AG20443 (cell line): ENCODE data around the gene OR2A5.
"Not testable (repeated sequence)": the region's sequence is repeated elsewhere in the genome, so short reads cannot be mapped to it uniquely, and the experiment has no call there.

ENCODE experiments used
- DNase-seq: peaks from one replicate; pipeline ENCODE4 v3.0.0; 2012; ENCODE audit warnings: low spot score, mixed read lengths

OR2A5 gene

DNA sequence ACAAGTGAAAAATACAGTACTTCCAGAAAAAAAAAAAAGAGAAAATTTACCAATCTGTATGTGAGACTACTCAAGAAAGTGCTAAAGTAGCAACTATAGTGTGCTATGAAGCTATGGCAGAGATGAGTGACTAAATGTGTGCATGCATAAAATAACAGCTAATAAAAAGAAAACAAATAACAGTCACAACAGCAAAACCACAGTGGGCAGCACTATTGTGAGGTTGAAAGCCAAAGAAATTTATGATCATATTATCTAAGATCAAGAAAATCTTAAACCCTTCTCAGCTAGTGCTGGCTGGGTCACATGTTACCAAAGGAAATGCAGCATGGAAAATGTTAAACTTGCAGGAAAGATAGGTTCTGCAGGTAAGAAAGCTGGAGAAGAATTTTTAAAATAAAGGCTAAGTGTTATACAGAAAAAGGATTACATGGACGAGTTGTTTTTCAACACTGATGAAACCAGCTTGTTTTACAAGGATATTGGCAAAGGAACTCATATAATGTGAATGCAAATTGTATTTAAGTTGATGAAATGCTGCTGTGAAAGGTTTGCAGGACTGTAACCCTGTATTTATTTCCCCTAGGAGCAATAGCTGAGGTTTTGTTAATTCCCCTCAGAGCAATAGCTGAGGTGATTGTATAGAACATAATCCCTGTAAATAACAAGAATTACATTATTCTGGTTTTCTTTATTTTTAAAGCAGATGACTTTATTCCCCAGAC, 15.6 kb upstream of the OR2A5 start:
- DNase-seq, result no peak

GRCh38 chr7:144035385-144035784, 13.4 kb upstream of the OR2A5 start:
- no peak for DNase-seq

DNA sequence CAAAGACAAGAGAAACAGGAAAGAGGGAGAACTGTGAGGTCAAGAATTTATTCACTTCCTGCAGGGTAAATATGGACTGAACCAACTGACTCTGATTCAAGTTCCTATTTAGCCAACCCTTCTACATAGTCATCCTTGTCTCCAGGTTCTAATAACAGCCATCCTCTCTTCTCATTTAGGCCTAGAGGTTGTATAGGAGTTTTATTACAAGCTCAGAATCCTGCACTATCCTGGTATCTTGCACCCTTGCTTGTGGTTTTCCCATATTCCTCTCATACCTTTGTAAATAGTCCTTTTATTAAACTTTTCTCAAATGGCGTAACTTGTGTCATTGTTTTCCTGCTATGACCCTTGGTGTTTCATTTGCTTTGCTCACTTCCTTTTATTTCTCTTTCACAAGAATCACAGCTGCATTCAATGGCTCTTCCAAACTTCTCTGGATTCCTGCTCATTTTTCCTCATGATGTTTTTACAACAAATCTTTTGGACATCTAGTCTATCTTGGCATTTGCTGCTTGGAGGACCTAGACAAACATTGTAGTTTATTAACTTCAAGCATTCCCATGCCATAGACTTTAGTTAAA, 12.4 kb upstream of the OR2A5 start:
- DNase-seq, result no peak

DNA sequence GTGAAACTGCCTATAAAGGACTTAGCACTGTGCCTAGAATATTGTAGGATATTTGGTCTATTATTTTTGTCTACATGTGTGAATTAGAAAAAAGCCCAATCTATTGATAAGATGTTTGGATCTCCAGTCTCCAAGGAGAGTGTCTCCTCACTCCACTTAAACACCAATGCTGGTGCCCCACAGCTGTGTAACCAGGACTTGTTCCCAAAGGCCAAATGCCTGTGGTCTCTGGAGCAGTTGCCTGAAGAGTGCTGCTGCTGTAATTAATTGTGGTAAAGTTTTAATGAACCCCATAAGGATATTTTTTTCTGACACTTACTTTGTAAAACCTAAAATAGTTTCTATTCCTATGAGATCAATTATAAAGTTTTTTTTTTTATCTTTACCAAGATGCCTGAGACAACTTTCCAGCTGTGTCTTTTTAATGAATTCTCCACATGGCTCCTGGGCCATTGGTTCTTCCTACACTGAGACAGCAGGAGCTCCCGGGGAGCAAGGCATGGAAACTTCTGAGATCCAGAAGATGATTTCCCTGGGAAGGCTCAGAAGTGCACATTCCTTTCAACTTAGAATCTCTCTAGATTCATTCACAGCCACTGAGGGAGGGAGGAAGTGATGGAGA, 11.2 kb upstream of the OR2A5 start:
- peak; percentile 11 for DNase-seq

DNA sequence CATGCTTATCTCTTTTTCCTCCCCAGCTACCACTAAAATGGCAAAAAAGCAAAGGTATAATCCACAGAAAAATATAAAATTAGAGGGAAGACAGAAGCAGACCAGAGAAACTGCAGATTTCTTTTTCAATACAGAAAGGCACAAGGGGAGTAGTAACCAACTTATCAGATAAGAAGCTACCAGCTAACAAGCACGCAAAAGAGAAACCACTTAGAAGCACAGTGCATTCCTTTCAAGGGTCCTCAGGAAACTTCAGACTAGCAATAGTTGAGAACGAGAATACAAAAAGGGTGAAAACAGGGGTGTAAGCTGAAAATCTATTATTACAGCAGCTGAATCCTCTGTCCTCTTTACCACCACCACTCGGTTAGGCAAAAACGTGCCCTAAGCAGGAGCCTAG, 9.9 kb upstream of the OR2A5 start:
- no peak for DNase-seq

- DNase-seq, result no peak
These were observed 743 bp downstream of the OR2A5 start for GRCh38 chr7:144049491-144049890.

DNA sequence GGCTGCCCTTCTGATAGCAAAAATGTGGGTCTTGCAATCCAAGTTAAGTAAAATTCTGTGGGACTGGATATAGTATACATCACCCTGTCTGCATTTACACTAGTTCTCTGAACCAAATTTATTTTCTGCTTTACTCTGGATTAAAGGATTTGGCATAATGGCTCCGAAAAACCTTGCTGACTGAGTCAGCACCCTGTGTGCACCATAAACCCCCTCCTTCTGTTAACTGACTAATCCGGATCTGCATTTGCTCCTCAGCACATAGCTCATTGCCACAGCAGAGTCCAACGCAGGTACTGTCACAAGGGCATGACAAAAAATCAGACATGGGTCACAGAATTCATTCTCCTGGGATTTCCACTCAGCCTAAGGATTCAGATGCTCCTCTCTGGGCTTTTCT, 1.3 kb downstream of the OR2A5 start:
- DNase-seq, result no peak

DNA sequence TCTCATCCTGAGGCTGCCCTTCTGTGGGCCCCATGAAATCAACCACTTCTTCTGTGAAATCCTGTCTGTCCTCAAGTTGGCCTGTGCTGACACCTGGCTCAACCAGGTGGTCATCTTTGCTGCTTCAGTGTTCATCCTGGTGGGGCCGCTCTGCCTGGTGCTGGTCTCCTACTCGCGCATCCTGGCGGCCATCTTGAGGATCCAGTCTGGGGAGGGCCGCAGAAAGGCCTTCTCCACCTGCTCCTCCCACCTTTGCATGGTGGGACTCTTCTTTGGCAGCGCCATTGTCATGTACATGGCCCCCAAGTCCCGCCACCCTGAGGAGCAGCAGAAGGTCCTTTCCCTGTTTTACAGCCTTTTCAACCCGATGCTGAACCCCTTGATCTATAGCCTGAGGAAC, 2.1 kb downstream of the OR2A5 start:
- not testable (repeated sequence) for DNase-seq

DNA sequence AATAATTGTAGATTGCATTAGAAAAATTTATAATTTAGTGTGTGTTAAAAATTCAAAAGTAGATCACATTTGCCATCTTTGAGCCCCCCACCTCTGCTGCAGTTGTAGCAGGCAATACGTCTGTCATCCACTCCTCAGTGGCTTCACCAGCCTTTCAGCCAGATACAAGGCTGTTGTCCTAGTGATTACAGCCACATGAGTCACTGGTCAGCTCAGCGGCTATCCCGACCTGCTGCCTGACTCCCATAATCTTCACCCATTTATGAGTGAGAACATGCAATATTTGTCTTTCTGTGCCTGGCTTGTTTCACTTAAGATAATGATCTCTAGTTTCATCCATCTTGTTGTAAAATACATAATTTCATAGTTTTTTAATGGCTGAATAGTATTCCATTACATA, 9.2 kb downstream of the OR2A5 start:
- peak; percentile 23 for DNase-seq

DNA sequence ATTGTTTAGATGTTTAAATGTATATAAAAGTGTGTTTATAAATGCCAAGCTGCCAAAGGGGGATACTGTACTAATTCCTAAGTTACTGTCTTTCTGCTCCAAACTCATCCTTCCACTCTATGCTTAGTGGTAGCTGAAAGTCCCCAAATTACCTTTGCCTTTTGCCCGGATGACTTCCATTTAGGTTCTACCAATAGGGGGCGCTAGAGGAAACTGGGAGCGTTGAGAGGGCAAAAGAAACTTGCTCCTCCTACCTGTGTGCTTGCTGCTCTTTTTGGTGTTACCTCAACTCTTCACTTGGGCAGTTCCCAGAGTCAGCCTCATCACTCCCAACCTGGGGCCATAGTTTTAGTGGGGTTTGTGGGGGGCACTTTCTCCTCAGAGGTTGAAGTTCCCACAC, 15.0 kb downstream of the OR2A5 start:
- DNase-seq, result no peak

GRCh38 chr7:144069511-144069910, 20.8 kb downstream of the OR2A5 start, which contains the start of gene OR2A25:
Gene OR2A25 (plus strand): TSS chr7:144069811. CDS start chr7:144074220, 4,409 bp downstream.
- DNase-seq, result no peak

DNA sequence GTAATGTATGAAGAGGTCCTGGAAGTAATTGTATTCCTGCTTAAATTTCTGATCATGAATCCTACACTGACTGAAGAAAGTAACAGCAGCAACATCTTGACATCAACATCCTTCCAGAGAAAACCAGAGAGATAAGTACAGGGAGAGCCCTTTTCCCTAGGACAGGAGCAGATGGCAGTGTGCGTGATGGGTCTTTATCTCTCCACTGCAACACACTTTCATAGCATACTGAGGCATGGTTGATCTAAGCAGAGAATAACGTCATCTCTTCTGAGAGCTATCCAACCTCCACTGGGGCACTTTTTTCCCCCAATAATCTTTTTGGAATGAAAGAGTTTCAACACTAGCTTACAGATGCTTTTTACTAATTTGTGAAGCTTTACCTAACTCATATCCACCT, 21.2 kb downstream of the OR2A5 start:
- DNase-seq, result no peak

- no peak for DNase-seq
These were observed 25.6 kb downstream of the OR2A5 start for GRCh38 chr7:144074374-144074773.

- no peak for DNase-seq
These were observed 37.2 kb downstream of the OR2A5 start, which contains the start of gene OR2A12 for GRCh38 chr7:144085978-144086377. Gene OR2A12 (plus strand): TSS chr7:144086278. CDS start chr7:144095108, 8,830 bp downstream.

- DNase-seq, result no peak
These were observed 38.0 kb downstream of the OR2A5 start for GRCh38 chr7:144086730-144087129.

GRCh38 chr7:144087230-144087629, 38.5 kb downstream of the OR2A5 start:
- DNase-seq, result no peak

DNA sequence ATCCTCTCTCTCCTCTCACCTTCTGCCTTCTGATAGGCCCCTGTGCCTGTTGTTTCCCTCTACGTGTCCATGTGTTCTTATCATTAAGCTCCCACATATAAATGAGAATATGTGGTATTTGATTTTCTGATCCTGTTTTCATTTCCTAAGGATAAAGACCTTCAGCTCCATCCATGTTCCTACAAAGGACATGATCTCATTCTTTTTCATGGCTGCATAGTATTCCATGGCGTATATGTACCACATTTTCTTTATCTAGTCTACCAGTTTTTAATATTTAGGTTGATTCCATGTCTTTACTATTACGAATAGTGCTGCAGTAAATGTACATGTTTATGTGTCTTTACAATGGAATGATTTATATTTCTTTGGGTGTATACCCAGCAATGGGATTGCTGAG, 41.9 kb downstream of the OR2A5 start:
- DNase-seq, result no peak

GRCh38 chr7:144098776-144099175, 50.0 kb downstream of the OR2A5 start:
- DNase-seq, result no peak

DNA sequence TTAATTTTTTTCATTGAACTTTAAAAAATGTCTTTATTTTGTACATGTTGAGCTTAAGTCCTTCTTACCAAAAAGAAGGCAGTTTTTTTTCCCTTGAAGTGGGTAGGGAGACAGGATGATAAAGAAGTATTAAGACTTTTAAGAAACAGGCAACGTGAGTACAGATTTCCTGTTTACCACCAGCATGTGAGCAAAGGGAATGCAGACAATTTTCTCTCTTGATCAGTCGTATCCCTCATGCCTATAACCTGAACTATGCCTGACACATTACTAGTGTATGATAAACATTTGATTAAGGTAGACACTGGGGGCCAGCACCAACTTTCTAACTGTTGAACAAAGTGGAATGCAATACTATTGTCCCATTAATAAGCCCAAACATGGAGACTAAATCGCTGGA, 51.9 kb downstream of the OR2A5 start:
- DNase-seq, result no peak

- DNase-seq, result no peak
These were observed 53.3 kb downstream of the OR2A5 start for GRCh38 chr7:144102041-144102440.

DNA sequence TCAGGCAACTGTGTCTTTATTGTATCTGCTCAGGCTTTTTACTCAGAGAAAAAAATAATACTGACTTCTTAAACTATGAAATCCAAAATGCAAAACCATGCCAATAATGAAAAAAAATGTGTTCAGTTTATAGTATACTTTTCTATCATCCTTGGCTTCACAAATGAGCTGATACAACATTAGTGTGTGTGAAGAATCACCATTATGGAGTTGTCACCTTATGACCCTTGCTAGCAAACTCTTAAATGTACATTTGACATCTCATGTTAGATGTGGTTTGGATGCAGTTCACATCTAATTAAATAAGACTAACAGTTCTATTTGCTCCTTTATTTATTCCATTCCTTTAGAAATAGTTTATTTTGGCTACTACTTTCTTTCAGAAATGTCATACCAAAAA, 56.5 kb downstream of the OR2A5 start:
- DNase-seq, result no peak
